CMK (cell line): ENCODE measurements around the gene ATXN1.
"Not testable (repeated sequence)": the region's sequence is repeated elsewhere in the genome, so short reads cannot be mapped to it uniquely, and the experiment has no call there.

Experiments used
- DNase-seq: peaks from one replicate; pipeline ENCODE4 v3.0.0-alpha.2; 2010; ENCODE audit warnings: low read depth

Gene ATXN1

GRCh38 chr6:16615215-16615614, 146.0 kb downstream of the ATXN1 start:
- DNase-seq, result not testable (repeated sequence)

- DNase-seq, result not testable (repeated sequence)
These were observed 147.1 kb downstream of the ATXN1 start for GRCh38 chr6:16614143-16614542.

- DNase-seq, result not testable (repeated sequence)
These were observed 147.8 kb downstream of the ATXN1 start for GRCh38 chr6:16613504-16613903.

DNA sequence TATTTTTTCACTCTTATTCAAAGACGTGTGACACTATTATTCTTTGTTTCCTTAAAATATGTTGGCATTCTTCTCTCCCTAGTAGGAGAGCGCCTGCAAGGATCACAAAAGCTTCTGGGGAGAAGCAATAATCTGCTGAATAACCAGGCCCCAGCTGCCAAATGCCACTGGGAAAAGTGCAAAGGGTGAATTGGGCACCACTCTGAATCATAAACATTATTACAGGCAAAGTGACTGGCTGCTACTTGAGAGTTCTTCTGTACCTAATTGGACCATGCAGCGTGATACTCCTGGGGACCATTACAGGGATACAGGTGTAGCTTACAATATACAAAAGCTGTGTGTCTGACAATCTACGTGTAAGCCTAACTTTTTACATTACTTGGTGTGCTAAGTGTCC, 152.8 kb downstream of the ATXN1 start:
- DNase-seq, result no peak

DNA sequence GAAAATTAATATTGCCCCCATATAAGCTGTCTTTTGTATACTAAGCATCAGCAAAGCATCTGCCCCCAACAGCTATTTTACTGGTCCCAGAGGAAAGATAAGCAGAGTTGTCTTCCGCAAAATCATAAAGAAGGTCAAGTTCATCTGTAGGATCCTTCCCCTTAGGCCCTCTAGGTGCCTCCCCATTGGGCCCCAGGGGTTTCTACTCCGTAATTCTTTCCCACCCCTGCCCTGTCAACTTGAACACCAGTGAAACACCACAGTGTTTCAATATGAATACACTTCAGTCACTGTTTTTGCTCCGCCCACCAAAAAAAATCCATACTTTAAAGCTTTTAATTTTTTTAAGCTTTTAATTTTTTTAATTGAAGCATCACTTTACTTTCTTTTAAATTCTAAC, 159.2 kb downstream of the ATXN1 start:
- no peak for DNase-seq

- no peak for DNase-seq
These were observed 160.6 kb downstream of the ATXN1 start for GRCh38 chr6:16600701-16601100.

GRCh38 chr6:16600026-16600425, 161.2 kb downstream of the ATXN1 start:
- no peak for DNase-seq

DNA sequence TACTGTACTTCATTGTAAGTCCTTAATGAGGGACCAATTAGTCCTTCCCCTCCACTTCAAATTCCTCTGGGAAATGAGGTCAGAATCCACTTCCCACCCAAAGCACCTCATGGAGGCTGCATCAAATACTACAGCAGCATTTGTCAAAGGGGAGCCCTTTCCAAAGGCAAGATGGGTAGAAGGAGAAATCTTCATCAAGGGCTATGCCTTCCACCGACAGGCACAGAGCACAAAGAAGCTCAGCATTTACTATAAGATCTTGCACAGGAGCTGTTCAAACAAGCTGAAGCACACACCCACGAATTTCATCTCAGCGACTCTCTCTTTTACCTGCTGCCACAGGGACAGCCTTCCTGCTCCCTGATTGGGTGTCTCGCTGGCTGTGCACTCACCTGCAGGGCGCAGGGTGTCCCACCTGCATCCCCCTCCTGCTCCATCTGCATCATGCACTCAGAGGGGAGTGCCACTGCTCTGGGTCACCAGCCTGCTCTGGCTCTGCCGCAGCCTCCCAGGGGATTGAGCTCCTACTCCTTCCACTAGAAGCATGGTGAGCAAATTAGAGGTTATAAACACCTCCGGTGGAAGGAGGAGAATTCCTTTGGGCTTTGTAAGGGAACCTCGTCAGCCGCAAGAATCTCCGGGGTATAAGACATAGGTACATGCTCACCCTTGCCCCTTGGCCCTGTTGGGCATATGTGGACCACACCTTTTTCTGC, 164.5 kb downstream of the ATXN1 start:
- no peak for DNase-seq

GRCh38 chr6:16595514-16596120, 165.6 kb downstream of the ATXN1 start:
- DNase-seq, result no peak

DNA sequence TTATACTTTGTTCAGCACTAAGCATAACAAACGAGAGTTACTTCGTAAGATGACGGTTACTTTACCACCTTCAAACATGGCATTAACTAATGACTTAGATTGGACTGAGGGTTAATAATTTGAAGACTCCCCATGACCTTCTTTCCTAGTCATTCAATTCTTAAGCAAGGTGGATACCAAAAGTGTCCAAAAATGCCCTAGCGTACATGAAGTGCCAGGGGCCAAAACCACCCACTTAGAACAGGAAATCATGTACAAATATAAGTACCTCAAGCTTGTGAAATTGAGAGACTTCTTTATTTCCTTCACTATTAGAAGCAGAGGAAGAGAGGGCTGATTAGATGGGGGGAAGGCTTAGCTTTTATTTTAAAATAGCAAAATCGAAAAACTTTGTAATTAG, 166.4 kb downstream of the ATXN1 start:
- no peak for DNase-seq

DNA sequence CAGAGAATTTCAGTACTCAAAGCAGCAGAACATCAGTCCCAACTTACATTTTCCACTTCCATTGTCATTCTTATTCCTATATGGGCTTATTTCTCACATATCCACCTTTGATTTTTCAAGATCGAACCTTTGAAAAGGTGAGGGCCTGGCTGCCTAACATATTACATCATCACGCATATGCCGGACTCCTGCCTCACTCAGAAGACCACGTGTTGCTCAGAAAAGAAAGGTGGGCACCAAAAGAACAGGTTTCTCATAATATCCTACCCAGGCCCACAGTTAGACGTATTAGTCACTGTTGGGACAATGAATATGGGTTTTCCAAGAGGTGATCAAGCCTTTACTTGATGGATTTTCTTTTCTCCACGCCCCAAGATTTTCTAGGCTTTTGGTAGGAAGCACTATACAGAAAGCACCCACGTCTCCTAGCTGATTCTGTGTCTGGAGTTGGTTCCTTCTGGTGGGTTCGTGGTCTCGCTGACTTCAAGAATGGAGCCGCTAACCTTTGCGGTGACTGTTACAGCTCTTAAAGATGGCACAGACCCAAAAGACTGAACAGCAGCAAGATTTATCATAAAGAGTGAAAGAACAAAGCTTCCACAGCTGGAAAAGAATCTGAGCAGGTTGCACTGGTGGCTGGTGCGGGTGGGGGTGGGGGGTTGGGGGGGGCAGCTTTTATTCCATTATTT, 168.9 kb downstream of the ATXN1 start:
- no peak for DNase-seq

GRCh38 chr6:16591396-16592222, 169.7 kb downstream of the ATXN1 start:
- no peak for DNase-seq

- DNase-seq, result no peak
These were observed 175.5 kb downstream of the ATXN1 start for GRCh38 chr6:16585805-16586204.

- DNase-seq, result no peak
These were observed 178.0 kb downstream of the ATXN1 start for GRCh38 chr6:16583144-16583762.

DNA sequence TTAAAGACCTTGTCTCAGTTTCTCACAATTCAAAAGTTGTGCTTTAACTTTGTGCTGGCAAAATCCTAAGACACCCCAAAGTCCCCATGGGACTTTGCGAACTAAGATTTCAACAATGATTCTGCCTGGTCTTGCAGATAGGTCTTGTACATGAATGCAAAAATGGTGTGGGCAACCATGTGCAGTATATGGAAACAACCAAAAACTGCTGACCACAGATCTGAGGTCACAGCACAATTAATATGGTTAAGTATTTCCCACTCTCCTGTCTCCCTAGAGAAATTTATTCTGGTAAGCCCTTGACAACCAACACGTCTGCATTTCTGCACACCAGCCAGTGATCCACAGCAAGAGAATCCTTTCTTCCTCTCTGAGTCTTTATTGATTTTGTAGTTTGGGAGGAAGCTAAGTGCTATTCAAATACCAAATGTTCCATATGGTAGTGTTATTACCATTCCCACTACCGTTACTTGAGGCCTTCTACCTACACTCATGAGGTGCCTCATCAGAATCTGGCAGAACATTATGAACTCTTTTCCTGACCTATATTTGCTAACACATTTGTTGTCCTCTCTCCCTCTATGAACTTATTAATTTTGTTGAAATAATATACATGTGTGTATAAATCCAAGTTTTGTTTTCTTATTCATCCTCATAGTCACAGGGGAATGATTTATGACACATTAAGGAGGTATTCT, 178.7 kb downstream of the ATXN1 start:
- DNase-seq, result no peak

- no peak for DNase-seq
These were observed 182.5 kb downstream of the ATXN1 start for GRCh38 chr6:16578695-16579285.

DNA sequence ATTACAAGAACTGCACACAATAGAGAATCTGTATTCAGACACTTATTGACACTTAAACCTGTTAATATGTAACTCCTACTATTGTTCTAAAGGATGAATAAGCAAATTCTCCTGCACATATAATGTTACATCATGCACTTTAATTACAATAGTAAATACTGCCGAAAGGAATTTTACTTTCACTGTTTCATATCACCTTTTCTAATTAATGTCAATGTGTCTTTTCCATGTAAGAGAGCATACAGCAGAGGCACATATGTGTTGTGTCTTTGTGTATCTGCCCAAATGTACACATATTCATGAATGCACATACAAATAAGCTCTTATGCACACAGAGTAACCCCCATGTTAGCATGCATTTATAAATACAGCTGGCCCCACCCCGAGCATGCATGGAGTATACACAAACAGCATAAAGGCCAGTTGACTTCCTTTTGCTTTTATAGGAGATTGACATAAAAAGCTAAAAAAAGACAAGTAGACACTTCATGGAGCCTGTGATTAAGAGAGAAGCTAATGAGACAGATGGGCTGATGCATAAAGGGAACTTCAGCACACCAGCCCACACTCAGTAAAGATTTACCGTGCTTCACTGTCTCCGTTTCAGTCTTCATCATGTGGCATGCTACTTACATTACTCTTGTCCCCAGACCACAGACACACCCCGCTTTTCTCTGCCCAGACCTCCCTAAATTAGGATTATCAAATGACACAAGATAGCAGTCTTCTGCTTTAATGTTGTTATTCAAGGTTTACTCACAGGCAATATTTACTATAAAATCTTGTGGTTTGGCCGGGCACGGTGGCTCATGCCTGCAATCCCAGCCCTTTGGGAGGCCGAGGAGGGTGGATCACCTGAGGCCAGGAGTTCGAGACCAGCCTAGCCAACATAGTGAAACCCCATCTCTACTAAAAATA, 184.6 kb downstream of the ATXN1 start:
- no peak for DNase-seq

- no peak for DNase-seq
These were observed 185.6 kb downstream of the ATXN1 start for GRCh38 chr6:16575655-16576054.

DNA sequence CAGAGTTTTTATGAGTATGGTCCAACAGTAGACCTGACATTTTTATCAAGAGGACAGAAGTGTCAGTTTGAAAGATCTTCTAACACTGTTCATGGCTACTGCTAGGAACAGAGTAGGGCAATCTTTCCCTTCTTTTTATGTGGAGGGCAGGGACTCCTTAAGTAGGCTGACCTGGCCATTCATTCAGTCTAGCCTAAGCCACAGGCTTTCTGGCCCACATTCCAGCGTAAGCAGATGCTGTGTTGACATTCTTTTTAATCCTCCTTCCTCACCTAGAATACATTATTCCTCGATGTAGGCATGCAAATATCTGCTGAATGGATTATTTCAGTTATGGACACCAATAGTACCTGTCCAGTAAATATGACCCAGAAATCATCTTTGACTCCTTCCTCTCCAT, 188.3 kb downstream of the ATXN1 start:
- no peak for DNase-seq

GRCh38 chr6:16572317-16572716, 188.9 kb downstream of the ATXN1 start:
- DNase-seq, result no peak
